ENCODE data around the gene MOB3B.
A peak's percentile ranks its signal among the peaks of the same experiment; 100 is the strongest.

MOB3B gene

GRCh38 chr9:27529316-27530278 lies at the start of gene MOB3B:
Gene MOB3B (minus strand): TSS chr9:27529814. CDS start chr9:27455550, 74,264 bp downstream.
- TF ChIP-seq CTCF (IDR thresholded peaks at IDR 0.05; ENCODE audit: low read depth, low read length) = peak; percentile 74
- H3K4me3 ChIP-seq (replicated peaks in 1 of 2; ENCODE audit: low read depth in 2 of 2, low read length in 2 of 2) = peak within 1 kb of the TSS; percentile 60 to 61
- DNase-seq (ENCODE audit: low read depth in 2 of 2) = peak; percentile 63 to 77

DNA sequence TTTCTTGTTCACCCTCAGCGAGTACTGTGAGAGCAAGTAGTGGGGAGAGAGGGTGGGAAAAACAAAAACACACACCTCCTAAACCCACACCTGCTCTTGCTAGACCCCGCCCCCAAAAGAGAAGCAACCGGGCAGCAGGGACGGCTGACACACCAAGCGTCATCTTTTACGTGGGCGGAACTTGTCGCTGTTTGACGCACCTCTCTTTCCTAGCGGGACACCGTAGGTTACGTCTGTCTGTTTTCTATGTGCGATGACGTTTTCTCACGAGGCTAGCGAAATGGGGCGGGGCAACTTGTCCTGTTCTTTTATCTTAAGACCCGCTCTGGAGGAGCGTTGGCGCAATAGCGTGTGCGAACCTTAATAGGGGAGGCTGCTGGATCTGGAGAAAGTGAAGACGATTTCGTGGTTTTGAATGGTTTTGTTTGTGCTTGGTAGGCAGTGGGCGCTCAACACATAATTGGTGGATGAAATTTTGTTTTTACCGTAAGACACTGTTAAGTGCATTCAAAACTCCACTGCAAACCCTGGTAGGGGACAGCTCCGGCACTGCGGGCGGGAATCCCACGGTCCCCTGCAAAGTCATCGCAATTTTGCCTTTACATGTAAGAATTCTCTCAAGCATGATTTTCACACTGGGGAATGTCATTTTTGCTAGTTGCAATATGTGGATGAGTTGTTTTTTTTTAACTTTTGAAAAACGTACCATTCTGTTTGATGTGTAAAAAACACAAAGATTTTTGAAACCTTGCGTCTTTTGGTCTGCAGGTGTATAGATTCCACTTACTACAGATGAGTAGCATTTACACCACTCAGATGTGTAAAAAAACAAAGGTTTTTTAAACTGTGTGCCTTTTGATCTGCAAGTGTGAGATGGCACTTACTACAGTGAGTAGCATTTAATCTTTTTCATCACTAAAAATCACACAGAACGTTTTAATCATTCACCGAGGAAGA lies 44.3 kb upstream of the MOB3B start:
- peak; percentile 99 to 100 for DNase-seq (ENCODE audit: low read depth in 2 of 2)
- H3K4me3 ChIP-seq (replicated peaks in 1 of 2; ENCODE audit: low read depth in 2 of 2, low read length in 2 of 2) = peak overlapping the region; percentile 69 to 70
- no peak for TF ChIP-seq CTCF (IDR thresholded peaks at IDR 0.05; ENCODE audit: low read depth, low read length)

DNA sequence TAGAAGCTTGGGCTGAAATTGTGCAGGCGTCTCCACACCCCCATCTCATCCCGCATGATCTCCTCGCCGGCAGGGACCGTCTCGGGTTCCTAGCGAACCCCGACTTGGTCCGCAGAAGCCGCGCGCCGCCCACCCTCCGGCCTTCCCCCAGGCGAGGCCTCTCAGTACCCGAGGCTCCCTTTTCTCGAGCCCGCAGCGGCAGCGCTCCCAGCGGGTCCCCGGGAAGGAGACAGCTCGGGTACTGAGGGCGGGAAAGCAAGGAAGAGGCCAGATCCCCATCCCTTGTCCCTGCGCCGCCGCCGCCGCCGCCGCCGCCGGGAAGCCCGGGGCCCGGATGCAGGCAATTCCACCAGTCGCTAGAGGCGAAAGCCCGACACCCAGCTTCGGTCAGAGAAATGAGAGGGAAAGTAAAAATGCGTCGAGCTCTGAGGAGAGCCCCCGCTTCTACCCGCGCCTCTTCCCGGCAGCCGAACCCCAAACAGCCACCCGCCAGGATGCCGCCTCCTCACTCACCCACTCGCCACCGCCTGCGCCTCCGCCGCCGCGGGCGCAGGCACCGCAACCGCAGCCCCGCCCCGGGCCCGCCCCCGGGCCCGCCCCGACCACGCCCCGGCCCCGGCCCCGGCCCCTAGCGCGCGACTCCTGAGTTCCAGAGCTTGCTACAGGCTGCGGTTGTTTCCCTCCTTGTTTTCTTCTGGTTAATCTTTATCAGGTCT lies 43.5 kb upstream of the MOB3B start, which contains the start of gene C9orf72:
Gene C9orf72 (minus strand): TSS at position 564 of the 716 bp plus-strand sequence. CDS start 6,361 bp downstream, outside the sequence.
- TF ChIP-seq CTCF (IDR thresholded peaks at IDR 0.05; ENCODE audit: low read depth, low read length) = no peak
- H3K4me3 ChIP-seq (replicated peaks in 1 of 2; ENCODE audit: low read depth in 2 of 2, low read length in 2 of 2) = peak within 1 kb of the TSS; percentile 69 to 70
- DNase-seq (ENCODE audit: low read depth in 2 of 2) = no peak

GRCh38 chr9:27572566-27572917 lies 42.9 kb upstream of the MOB3B start:
- peak; percentile 39 to 57 for DNase-seq (ENCODE audit: low read depth in 2 of 2)
- peak overlapping the region; percentile 69 to 70 for H3K4me3 ChIP-seq (replicated peaks in 1 of 2; ENCODE audit: low read depth in 2 of 2, low read length in 2 of 2)
- no peak for TF ChIP-seq CTCF (IDR thresholded peaks at IDR 0.05; ENCODE audit: low read depth, low read length)

GRCh38 chr9:27572061-27572460 lies 42.4 kb upstream of the MOB3B start:
- H3K4me3 ChIP-seq (replicated peaks in 1 of 2; ENCODE audit: low read depth in 2 of 2, low read length in 2 of 2) = no peak overlapping the region
- no peak for DNase-seq (ENCODE audit: low read depth in 2 of 2)
- TF ChIP-seq CTCF (IDR thresholded peaks at IDR 0.05; ENCODE audit: low read depth, low read length) = no peak

- TF ChIP-seq CTCF (IDR thresholded peaks at IDR 0.05; ENCODE audit: low read depth, low read length) = no peak
- no peak for DNase-seq (ENCODE audit: low read depth in 2 of 2)
- H3K4me3 ChIP-seq (replicated peaks in 1 of 2; ENCODE audit: low read depth in 2 of 2, low read length in 2 of 2) = no peak overlapping the region
Measured at GRCh38 chr9:27571011-27571410, 41.4 kb upstream of the MOB3B start.

Measured in cardiac fibroblast (primary cell).